Measurements from ENCODE around the gene RASGRF2.

- TF ChIP-seq POLR2AphosphoS5 (IDR thresholded peaks at IDR 0.05; ENCODE audit: control insufficient read depth, insufficient read depth, low read depth, low read length) (no peak), ATF2 (CRISPR knock-in tag; IDR thresholded peaks at IDR 0.05) (no peak), MAZ (CRISPR knock-in tag; conservative IDR thresholded peaks at IDR 0.05 in 1 of 2, IDR thresholded peaks at IDR 0.05 in 1 of 2) (no peak), POLR2A (conservative IDR thresholded peaks at IDR 0.05) (no peak), POLR2G (IDR thresholded peaks at IDR 0.05; ENCODE audit: low read depth, low read length) (no peak), CREB1 (IDR thresholded peaks at IDR 0.05) (no peak), CREB1 (CRISPR knock-in tag; IDR thresholded peaks at IDR 0.05) (no peak), CTCF (IDR thresholded peaks at IDR 0.05 in 2 of 3, conservative IDR thresholded peaks at IDR 0.05 in 1 of 3; ENCODE audit: insufficient read depth in 2 of 3, low read depth in 1 of 3, low read length in 3 of 3) (no peak), MAX (CRISPR knock-in tag; IDR thresholded peaks at IDR 0.05) (no peak), REST (IDR thresholded peaks at IDR 0.05; ENCODE audit: borderline replicate concordance) (no peak), REST (CRISPR knock-in tag; IDR thresholded peaks at IDR 0.05; ENCODE audit: low read depth) (no peak)
Measured at GRCh38 chr5:81140943-81141342, 180.8 kb downstream of the RASGRF2 start.

Data from K562 (cell line).